ENCODE measurements around the gene OXLD1.

- TF ChIP-seq CTCF (IDR thresholded peaks at IDR 0.05) (no peak), POLR2A (IDR thresholded peaks at IDR 0.05) (no peak)
These were observed 16.3 kb upstream of the OXLD1 start for GRCh38 chr17:81682565-81683207.

Data from lower leg skin (tissue), 3 donors.